Measurements from ENCODE around the gene RXFP4. TPM values are rescaled to one million over a fixed set of nuclear protein-coding genes. Genes with fewer than 3 reads are reported as not detected.
"Not testable (repeated sequence)": the region's sequence is repeated elsewhere in the genome, so short reads cannot be mapped to it uniquely, and the experiment has no call there.

The RXFP4 gene
- total RNA-seq, 1 donor from 2014 or later, result not detected

GRCh38 chr1:155982106-155982505, 40.7 kb downstream of the RXFP4 start:
- no peak for TF ChIP-seq CTCF (IDR thresholded peaks at IDR 0.05)
- ATAC-seq (no peak), DNase-seq (no peak)
- H3K27me3 ChIP-seq (ENCODE audit: low read depth), result no peaks in the 10 kb centered on the region
- H3K9me3 ChIP-seq, result no peaks in the 10 kb centered on the region
- H3K27ac ChIP-seq, result peak overlapping the region; percentile 93
- H3K36me3 ChIP-seq, result no peaks in the 10 kb centered on the region
- H3K4me1 ChIP-seq, result peaks cover 57% of the 10 kb centered on the region
- intact Hi-C loops (cut with DNase I), result no loop called here
- H3K4me3 ChIP-seq, result peak overlapping the region; percentile 94

- H3K4me3 ChIP-seq, result peak overlapping the region; percentile 5
- intact Hi-C loops (cut with DNase I), result no loop called here
Observed at GRCh38 chr1:155983191-155984024, 42.0 kb downstream of the RXFP4 start.

DNA sequence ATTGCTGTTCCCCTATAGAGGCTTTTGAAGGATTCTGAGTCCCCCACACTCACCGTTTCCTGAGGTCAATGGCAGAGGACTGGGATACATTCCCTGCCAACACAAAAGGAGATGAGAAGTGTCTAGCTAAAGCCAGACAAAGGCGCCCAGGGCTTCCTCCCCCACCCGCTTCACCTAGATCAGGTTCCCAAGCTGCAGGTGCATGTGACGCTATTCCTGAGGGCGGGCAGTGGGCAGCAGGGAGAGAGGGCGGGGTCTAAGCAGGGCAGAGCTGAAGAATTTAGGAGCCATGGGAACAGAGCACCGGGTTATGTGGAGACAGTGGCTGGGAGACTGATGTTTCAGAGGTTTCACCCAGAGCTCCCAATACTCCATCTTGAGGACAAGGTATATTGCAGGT, 42.9 kb downstream of the RXFP4 start:
- DNase-seq (no peak), ATAC-seq (no peak)
- peak overlapping the region; percentile 93 for H3K27ac ChIP-seq

More at GRCh38 chr1:155983191-155984024, 42.0 kb downstream of the RXFP4 start:
- ATAC-seq, result no peak
- H3K36me3 ChIP-seq, result no peaks in the 10 kb centered on the region
- peaks cover 57% of the 10 kb centered on the region for H3K4me1 ChIP-seq
- no peaks in the 10 kb centered on the region for H3K27me3 ChIP-seq (ENCODE audit: low read depth)
- no peak for DNase-seq
- H3K9me3 ChIP-seq, result no peaks in the 10 kb centered on the region
- no peak for TF ChIP-seq CTCF (IDR thresholded peaks at IDR 0.05)
- H3K27ac ChIP-seq, result peak overlapping the region; percentile 93

GRCh38 chr1:155984903-155985645, 43.6 kb downstream of the RXFP4 start:
- intact Hi-C loops (cut with DNase I), result not testable (repeated sequence)

More for the DNA sequence above, 42.9 kb downstream of the RXFP4 start:
- Histone ChIP-seq H3K9me3 (no peaks in the 10 kb centered on the region), H3K4me3 (no peak overlapping the region), H3K27me3 (ENCODE audit: low read depth) (no peaks in the 10 kb centered on the region), H3K36me3 (no peaks in the 10 kb centered on the region), H3K4me1 (peaks cover 63% of the 10 kb centered on the region)
- no peak for TF ChIP-seq CTCF (IDR thresholded peaks at IDR 0.05)
- intact Hi-C loops (cut with DNase I), result no loop called here

DNA sequence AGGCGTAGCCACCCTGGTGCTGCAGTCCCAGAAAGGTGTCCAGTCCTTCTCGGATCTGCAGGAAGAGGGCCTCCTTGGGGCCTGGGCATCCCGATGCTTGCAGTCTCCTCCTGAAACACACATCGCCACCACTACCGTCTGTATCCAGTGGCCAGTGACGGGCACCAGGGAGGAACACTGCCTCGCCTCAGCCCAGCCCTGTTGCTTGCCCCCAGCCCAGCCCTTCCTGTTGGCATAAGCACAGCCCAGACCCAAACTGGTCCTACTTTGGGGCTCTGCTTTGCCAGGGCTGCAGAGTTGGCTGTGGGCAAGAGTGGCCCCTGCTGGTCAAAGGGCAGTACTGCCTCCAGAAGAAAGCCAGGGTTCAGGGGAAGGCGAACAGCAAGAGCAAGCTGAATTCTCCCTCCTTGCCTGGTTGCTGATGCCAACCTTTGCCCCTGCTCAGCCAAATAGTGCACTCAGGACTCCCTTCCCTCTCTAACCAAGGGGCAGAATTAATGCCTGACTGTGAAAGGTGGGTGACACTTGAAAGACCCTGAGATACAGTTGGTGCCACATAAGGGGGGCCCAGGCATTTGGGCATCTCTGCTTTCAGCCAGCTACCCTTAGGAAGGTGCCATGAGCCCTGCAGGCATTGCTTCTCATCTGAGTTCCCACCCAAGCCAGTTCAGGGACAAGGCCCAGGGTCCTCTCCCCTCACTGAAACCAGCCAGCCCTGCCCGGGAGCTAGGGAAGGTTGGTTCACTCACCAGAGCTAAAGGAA, 48.0 kb downstream of the RXFP4 start:
- H3K9me3 ChIP-seq, result no peaks in the 10 kb centered on the region
- peak overlapping the region; percentile 42 for H3K4me3 ChIP-seq
- peak; percentile 82 for DNase-seq
- peaks cover 37% of the 10 kb centered on the region for H3K4me1 ChIP-seq
- ATAC-seq, result peak; percentile 86 to 94
- intact Hi-C loops (cut with DNase I), result no loop called here
- TF ChIP-seq CTCF (IDR thresholded peaks at IDR 0.05), result peak; percentile 99
- no peaks in the 10 kb centered on the region for H3K27me3 ChIP-seq (ENCODE audit: low read depth)
- no peaks in the 10 kb centered on the region for H3K36me3 ChIP-seq
- peak overlapping the region; percentile 14 for H3K27ac ChIP-seq

More at GRCh38 chr1:155984903-155985645, 43.6 kb downstream of the RXFP4 start:
- not testable (repeated sequence) for H3K4me3 ChIP-seq; H3K36me3 ChIP-seq; H3K27me3 ChIP-seq (ENCODE audit: low read depth); H3K9me3 ChIP-seq; DNase-seq; ATAC-seq
- peak overlapping the region; percentile 1 for H3K27ac ChIP-seq
- H3K4me1 ChIP-seq, result peaks cover 61% of the 10 kb centered on the region

Data from lower lobe of right lung (tissue), 2 donors.